HepG2 (cell line): ENCODE data around the gene MRNIP. TPM values are rescaled to one million over a fixed set of nuclear protein-coding genes. Genes with fewer than 3 reads are reported as not detected.

Experiments
- CCAR2 ChIP-seq: fragments of 200-400 bp; formaldehyde crosslinking; optimal IDR thresholded peaks from 2 replicates; pipeline ENCODE3; 2018; ENCODE audit warnings: low read depth, mild to moderate bottlenecking, low read length, moderate library complexity
- GATA4 ChIP-seq: sonication (generic); IDR thresholded peaks from 2 replicates; pipeline ENCODE4 v1.6.1; 2016; ENCODE audit warnings: antibody characterized with exemption, low read depth, borderline replicate concordance
- HDAC2 ChIP-seq: sonication (generic); formaldehyde crosslinking; IDR thresholded peaks from 2 replicates; pipeline ENCODE4 v1.4.0; 2020; ENCODE audit warnings: missing genetic modification reagents
- HOXD1 ChIP-seq: sonication (generic); formaldehyde crosslinking; IDR thresholded peaks from 2 replicates; pipeline ENCODE4 v1.5.0; 2020; ENCODE audit warnings: missing genetic modification reagents
- KDM5A ChIP-seq: fragments of 200-600 bp; sonication (generic); IDR thresholded peaks from 2 replicates; pipeline ENCODE4 v1.7.0; 2018; ENCODE audit warnings: antibody characterized with exemption, mild to moderate bottlenecking, low read length, borderline replicate concordance
- LCORL ChIP-seq, 2 experiments: fragments of 450-650 bp in 1 of 2; sonication (generic) in 1 of 2; formaldehyde crosslinking in 1 of 2; IDR thresholded peaks; 2 replicates each; pipeline versions ENCODE4 v1.5.0 to v1.6.1; 2017 to 2020; ENCODE audit warnings: antibody characterized with exemption in 1 of 2, missing genetic modification reagents in 1 of 2
- NCOA5 ChIP-seq: sonication (generic); formaldehyde crosslinking; IDR thresholded peaks from 2 replicates; pipeline ENCODE4 v1.4.0; 2020; ENCODE audit warnings: missing genetic modification reagents
- NR0B2 ChIP-seq: sonication (generic); formaldehyde crosslinking; IDR thresholded peaks from 2 replicates; pipeline ENCODE4 v1.4.0; 2020; ENCODE audit warnings: mild to moderate bottlenecking, missing genetic modification reagents
- PAXIP1 ChIP-seq: sonication (generic); formaldehyde crosslinking; conservative IDR thresholded peaks from 2 replicates; pipeline ENCODE4 v1.4.0; 2020; ENCODE audit warnings: mild to moderate bottlenecking, missing genetic modification reagents, moderate library complexity
- POLR2A ChIP-seq, 2 experiments: IDR thresholded peaks; 2 replicates each; pipeline ENCODE4 v1.6.1; 2011; ENCODE audit warnings: low read depth in 2 of 2, low read length in 2 of 2, mild to moderate bottlenecking in 1 of 2, moderate library complexity in 1 of 2; ENCODE audit not compliant: insufficient read depth in 1 of 2
- POLR2G ChIP-seq: fragments of 200-400 bp; formaldehyde crosslinking; IDR thresholded peaks from 2 replicates; pipeline ENCODE4 v1.6.1; 2018; ENCODE audit warnings: mild to moderate bottlenecking, low read depth, low read length, moderate library complexity
- RCOR2 ChIP-seq: IDR thresholded peaks from 2 replicates; pipeline ENCODE4 v1.6.1; 2016; ENCODE audit warnings: missing biosample characterization, missing genetic modification reagents
- RFXAP ChIP-seq: sonication (generic); formaldehyde crosslinking; IDR thresholded peaks from 2 replicates; pipeline ENCODE4 v1.4.0; 2020; ENCODE audit warnings: missing genetic modification reagents, borderline replicate concordance
- RXRB ChIP-seq: IDR thresholded peaks from 2 replicates; pipeline ENCODE4 v1.6.1; 2016; ENCODE audit warnings: borderline replicate concordance, missing genetic modification reagents, missing compliant biosample characterization
- SOX6 ChIP-seq, 2 experiments: fragments of 450-650 bp in 1 of 2; sonication (generic) in 1 of 2; formaldehyde crosslinking in 1 of 2; IDR thresholded peaks; 2 replicates each; pipeline versions ENCODE4 v1.4.0 to v1.6.1; 2017 to 2020; ENCODE audit warnings: antibody characterized with exemption in 1 of 2, mild to moderate bottlenecking in 1 of 2, missing genetic modification reagents in 1 of 2
- ZNF12 ChIP-seq: sonication (generic); formaldehyde crosslinking; IDR thresholded peaks from 2 replicates; pipeline ENCODE4 v1.5.0; 2020; ENCODE audit warnings: missing genetic modification reagents
- ZNF367 ChIP-seq: sonication (generic); formaldehyde crosslinking; IDR thresholded peaks from 2 replicates; pipeline ENCODE4 v1.4.0; 2020; ENCODE audit warnings: missing genetic modification reagents, borderline replicate concordance
- ZNF772 ChIP-seq: sonication (generic); formaldehyde crosslinking; IDR thresholded peaks from 2 replicates; pipeline ENCODE4 v1.5.0; 2020; ENCODE audit warnings: mild to moderate bottlenecking, missing genetic modification reagents
- polyA plus RNA-seq, 8 experiments: library from polyadenylated mRNA; depleted of rRNA in 3 of 8; stranded (reverse) in 7 of 8; unstranded in 1 of 8; fragments of >200 nt; fragmentation: Illumina TruSeq in 4 of 8; extraction: Trizol in 4 of 8; gene quantifications; 2 replicates each; pipeline versions ENCODE4 v1.2.1 to v1.2.3, GENCODE V29; 2011 to 2016; ENCODE audit warnings: low read depth in 4 of 8, missing spikeins in 1 of 8, mixed read lengths in 1 of 8; ENCODE audit not compliant: insufficient read depth in 1 of 8
- total RNA-seq, 5 experiments: library from RNA; depleted of rRNA; stranded (reverse); fragments of >200 nt; fragmentation: Illumina TruSeq; extraction: Trizol; gene quantifications; 2 replicates each; pipeline ENCODE4 v1.2.3, GENCODE V29; 2016; ENCODE audit warnings: low read depth in 1 of 5
- TF ChIP-seq, protein P1 (sequence below): sonication (generic); formaldehyde crosslinking; IDR thresholded peaks from 2 replicates; pipeline ENCODE4 v1.8.0; 2022; ENCODE audit warnings: missing genetic modification reagents, mild to moderate bottlenecking, moderate library complexity, borderline replicate concordance
- TF ChIP-seq, protein P2 (sequence below): sonication (generic); formaldehyde crosslinking; IDR thresholded peaks from 2 replicates; pipeline ENCODE4 v1.4.0; 2020; ENCODE audit warnings: mild to moderate bottlenecking, low read depth, missing genetic modification reagents

MRNIP gene
- total and polyA plus RNA-seq, 2 of the 13 experiments (the other 11 are each of a cell fraction or from before 2014, with no cell fraction given), result 15.5 to 34.1 TPM

DNA sequence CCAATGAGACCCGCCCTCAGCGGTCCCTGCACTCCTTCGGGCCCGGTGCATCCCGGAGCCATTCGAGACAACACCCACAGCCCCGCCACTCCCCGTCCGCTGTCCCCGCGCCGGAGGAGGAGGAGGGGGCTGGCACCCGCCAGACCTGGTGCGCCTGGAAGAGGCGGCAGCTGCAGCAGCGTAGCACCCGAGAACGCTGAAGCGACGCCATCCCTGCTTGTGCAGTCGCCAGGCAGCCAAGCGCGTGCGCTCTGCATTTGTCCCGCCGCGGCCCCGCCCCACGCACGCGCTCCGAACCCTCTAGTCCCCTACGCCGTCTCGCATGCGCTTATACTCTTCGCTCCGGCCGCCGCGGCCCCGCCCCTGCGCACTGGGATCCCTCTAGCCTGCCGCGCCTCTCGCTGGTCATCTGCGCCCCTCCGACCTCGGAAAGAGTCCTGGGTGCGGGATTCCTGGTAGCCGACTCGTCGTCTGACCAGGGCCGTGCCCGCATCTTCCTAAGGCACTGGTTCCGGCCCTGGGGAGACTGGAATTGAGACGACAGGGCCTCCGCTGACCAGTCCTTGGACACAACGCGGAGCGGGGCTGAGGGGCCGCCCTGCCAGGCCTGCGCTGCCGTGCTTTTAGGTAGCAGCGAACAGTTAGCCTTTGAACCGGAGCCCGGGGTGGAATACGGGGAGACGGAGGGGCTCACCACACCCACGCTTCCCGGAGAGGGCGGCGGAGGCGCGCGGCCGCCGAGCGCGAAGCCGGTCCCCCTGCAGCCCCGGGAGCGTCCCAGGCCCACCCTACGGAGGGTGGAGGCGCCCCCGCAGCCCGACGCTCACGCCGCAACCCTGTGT, at the start of gene MRNIP (continued):
- TF ChIP-seq, protein P1, sequence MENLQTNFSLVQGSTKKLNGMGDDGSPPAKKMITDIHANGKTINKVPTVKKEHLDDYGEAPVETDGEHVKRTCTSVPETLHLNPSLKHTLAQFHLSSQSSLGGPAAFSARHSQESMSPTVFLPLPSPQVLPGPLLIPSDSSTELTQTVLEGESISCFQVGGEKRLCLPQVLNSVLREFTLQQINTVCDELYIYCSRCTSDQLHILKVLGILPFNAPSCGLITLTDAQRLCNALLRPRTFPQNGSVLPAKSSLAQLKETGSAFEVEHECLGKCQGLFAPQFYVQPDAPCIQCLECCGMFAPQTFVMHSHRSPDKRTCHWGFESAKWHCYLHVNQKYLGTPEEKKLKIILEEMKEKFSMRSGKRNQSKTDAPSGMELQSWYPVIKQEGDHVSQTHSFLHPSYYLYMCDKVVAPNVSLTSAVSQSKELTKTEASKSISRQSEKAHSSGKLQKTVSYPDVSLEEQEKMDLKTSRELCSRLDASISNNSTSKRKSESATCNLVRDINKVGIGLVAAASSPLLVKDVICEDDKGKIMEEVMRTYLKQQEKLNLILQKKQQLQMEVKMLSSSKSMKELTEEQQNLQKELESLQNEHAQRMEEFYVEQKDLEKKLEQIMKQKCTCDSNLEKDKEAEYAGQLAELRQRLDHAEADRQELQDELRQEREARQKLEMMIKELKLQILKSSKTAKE (CRISPR knock-in tag), result peak; percentile 27
- TF ChIP-seq PAXIP1 (CRISPR knock-in tag) (peak; percentile 69), RXRB (CRISPR knock-in tag) (0 out of 2 replicates have a peak, but pooled peaks have one; percentile 37), SOX6 (IDR thresholded peaks at IDR 0.05) (no peak), SOX6 (CRISPR knock-in tag; IDR thresholded peaks at IDR 0.05) (peak; percentile 85), ZNF367 (CRISPR knock-in tag) (peak; percentile 9; the same call in 1 of the 2 replicates), CCAR2 (no peak), HDAC2 (CRISPR knock-in tag) (peak; percentile 66; the same call in 1 of the 2 replicates), POLR2G (peak; percentile 97), NR0B2 (CRISPR knock-in tag) (peak; percentile 89), ZNF12 (peak; percentile 87), NCOA5 (no peak), POLR2A (IDR thresholded peaks at IDR 0.05; ENCODE audit: insufficient read depth in 1 of 2, low read depth in 2 of 2, low read length in 2 of 2) (peak; percentile 80 to 97), GATA4 (no peak; the same call in 1 of the 2 replicates), KDM5A (no peak; the same call in 1 of the 2 replicates), LCORL (IDR thresholded peaks at IDR 0.05) (no peak), LCORL (CRISPR knock-in tag; IDR thresholded peaks at IDR 0.05) (peak; percentile 94), HOXD1 (CRISPR knock-in tag) (no peak), RCOR2 (no peak), ZNF772 (CRISPR knock-in tag) (peak; percentile 89), RFXAP (CRISPR knock-in tag) (peak; percentile 68; the same call in 1 of the 2 replicates)
- TF ChIP-seq, protein P2, sequence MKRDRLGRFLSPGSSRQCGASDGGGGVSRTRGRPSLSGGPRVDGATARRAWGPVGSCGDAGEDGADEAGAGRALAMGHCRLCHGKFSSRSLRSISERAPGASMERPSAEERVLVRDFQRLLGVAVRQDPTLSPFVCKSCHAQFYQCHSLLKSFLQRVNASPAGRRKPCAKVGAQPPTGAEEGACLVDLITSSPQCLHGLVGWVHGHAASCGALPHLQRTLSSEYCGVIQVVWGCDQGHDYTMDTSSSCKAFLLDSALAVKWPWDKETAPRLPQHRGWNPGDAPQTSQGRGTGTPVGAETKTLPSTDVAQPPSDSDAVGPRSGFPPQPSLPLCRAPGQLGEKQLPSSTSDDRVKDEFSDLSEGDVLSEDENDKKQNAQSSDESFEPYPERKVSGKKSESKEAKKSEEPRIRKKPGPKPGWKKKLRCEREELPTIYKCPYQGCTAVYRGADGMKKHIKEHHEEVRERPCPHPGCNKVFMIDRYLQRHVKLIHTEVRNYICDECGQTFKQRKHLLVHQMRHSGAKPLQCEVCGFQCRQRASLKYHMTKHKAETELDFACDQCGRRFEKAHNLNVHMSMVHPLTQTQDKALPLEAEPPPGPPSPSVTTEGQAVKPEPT (CRISPR knock-in tag), result peak; percentile 73
